IPS DF 4.7 (cell line): ENCODE data around the gene SHROOM2.
"Not testable (repeated sequence)": the region's sequence is repeated elsewhere in the genome, so short reads cannot be mapped to it uniquely, and the experiment has no call there.

Experiments used
- DNase-seq: peaks from one replicate; pipeline ENCODE4 v3.0.0-alpha.2; 2013; ENCODE audit warnings: low spot score; ENCODE audit errors: extremely low read depth

SHROOM2 gene

GRCh38 chrX:9832811-9833210 lies 46.6 kb downstream of the SHROOM2 start:
- no peak for DNase-seq

GRCh38 chrX:9835585-9836210 lies 49.5 kb downstream of the SHROOM2 start:
- DNase-seq: no peak

- DNase-seq: no peak
These were observed 56.3 kb downstream of the SHROOM2 start for GRCh38 chrX:9842541-9842940.

GRCh38 chrX:9844936-9845577 lies 58.8 kb downstream of the SHROOM2 start:
- DNase-seq: no peak

- no peak for DNase-seq
These were observed 59.3 kb downstream of the SHROOM2 start for GRCh38 chrX:9845578-9845952.

- no peak for DNase-seq
These were observed 60.4 kb downstream of the SHROOM2 start for GRCh38 chrX:9846631-9847030.

GRCh38 chrX:9847071-9847470 lies 60.8 kb downstream of the SHROOM2 start:
- no peak for DNase-seq

GRCh38 chrX:9848718-9849479 lies 62.7 kb downstream of the SHROOM2 start:
- no peak for DNase-seq

GRCh38 chrX:9851890-9852289 lies 65.7 kb downstream of the SHROOM2 start:
- DNase-seq: no peak

- DNase-seq: no peak
These were observed 67.1 kb downstream of the SHROOM2 start for GRCh38 chrX:9853307-9853706.

GRCh38 chrX:9855561-9856283 lies 69.5 kb downstream of the SHROOM2 start:
- no peak for DNase-seq

- DNase-seq: no peak
These were observed 70.4 kb downstream of the SHROOM2 start for GRCh38 chrX:9856588-9856987.

- no peak for DNase-seq
These were observed 71.6 kb downstream of the SHROOM2 start for GRCh38 chrX:9857575-9858474.

- not testable (repeated sequence) for DNase-seq
These were observed 72.5 kb downstream of the SHROOM2 start for GRCh38 chrX:9858684-9859083.

GRCh38 chrX:9859711-9860555 lies 73.7 kb downstream of the SHROOM2 start:
- DNase-seq: no peak

GRCh38 chrX:9860826-9861225 lies 74.6 kb downstream of the SHROOM2 start:
- DNase-seq: no peak

GRCh38 chrX:9861711-9862110 lies 75.5 kb downstream of the SHROOM2 start:
- DNase-seq: no peak

GRCh38 chrX:9862525-9862924 lies 76.3 kb downstream of the SHROOM2 start:
- DNase-seq: no peak

GRCh38 chrX:9862953-9863352 lies 76.7 kb downstream of the SHROOM2 start:
- no peak for DNase-seq

- no peak for DNase-seq
These were observed 77.8 kb downstream of the SHROOM2 start for GRCh38 chrX:9864011-9864410.
